CD4-positive, alpha-beta T cell treated with Interleukin-15 for 1 hour (primary cell): ENCODE results near the gene CTAGE15.
A peak's percentile ranks its signal among the peaks of the same experiment; 100 is the strongest.
"Not testable (repeated sequence)": the region's sequence is repeated elsewhere in the genome, so short reads cannot be mapped to it uniquely, and the experiment has no call there.

Experiments
- DNase-seq: peaks from one replicate; pipeline ENCODE4 v3.0.0-alpha.2; 2020

The CTAGE15 gene

DNA sequence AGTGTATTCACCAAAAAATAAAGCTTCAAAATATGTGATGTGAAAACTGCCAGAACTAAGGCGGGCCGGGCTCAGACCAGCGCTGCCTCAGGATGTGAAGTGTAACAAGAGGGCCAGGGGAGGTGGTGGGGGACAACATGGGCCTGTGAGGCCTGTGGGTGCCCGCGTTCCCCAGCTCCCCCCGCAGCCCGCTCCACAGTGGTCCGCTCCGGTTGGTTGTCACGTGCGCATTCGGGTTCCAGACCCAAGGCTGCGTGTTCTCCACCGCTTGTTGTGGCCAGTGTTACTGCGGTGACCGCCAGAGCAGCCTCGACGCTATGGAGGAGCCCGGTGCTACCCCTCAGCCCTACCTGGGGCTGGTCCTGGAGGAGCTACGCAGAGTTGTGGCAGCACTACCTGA is at the start of gene CTAGE15:
TSS of gene CTAGE15 (plus strand) at position 301 of the 400 bp plus-strand sequence. CDS start at position 318, 17 bp downstream.
- not testable (repeated sequence) for DNase-seq

DNA sequence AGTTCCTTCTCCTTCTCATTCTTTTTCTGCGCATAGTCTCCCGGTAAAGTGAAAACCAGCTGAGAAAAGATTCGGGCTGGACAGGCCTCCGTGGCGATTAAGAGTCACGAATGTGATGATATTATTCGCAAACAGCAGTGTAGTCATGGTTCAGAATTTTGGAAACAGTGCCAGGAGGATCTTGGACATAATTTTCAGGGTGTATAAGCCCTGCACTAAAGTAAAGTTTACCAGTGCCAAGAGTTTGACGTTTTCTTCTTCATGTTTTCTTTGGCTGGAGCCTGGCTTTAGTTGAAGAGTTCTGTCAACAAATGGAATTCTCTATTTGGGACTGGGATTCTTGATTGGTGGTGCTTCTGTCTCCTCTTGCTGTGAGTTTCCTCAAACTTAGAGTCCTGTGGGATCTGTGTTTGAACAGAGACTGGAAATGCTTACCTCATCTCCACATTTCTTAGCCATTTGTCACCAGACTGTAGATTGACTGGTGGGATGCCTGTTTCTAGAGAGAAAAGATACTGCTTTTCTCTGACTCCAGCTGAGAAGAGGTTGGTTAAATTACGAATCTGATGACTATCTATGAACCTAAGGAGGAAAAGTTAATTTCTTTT is 49.2 kb upstream of the CTAGE15 start:
- not testable (repeated sequence) for DNase-seq

DNA sequence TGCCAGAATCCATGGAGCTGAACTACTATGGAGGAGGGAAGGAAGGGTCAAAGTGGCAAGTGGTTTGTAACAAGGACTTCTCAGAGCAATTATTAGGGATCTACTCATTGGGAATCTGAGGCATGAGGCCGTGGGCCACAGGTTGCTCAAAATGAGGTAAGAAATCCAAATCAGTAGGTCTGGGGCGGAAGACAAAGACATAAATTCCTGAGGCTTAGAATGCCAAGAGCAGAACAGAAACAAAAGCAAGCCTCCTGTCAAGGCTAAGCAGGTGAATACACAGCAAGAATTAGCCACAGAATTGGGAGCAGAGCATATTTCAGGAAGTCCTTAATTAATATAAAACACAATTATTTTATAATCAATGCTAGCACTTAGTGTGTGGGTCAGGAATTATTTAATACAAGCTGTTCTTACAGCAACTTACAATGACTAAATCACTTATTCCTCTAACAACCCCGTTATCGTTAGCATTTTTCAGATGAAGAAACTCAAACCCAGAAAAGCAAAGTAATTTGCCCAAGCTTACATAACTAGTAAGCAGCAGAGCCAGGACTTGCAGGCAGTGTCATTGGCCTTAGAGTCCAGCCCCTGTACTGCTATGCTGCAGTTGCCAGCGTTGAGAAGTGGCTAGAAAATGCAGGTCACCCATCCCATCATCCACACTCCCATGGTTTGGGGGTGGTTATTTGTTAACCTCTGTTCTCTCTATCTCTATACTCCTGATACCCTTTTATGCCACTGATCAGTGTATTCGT is 40.3 kb upstream of the CTAGE15 start:
- DNase-seq = not testable (repeated sequence)

DNA sequence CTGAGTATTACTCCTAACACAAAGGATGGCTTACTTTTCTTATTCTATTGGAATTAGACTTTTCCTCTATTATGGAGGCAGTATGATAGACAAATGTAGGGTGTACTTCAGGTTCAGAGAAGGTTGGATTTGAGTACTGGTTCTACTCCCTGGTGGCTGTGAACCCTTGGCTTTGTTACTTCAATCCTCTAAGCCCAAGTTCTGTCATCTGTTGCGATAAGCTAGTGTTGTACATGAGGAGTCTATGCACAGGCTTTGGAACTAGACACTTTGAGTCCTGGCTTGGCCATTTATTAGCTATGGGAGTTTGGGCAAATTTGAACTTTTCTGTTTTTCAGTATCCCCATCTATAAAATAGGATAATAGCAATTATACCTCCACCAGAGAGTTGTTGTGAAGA is 39.7 kb upstream of the CTAGE15 start:
- DNase-seq = not testable (repeated sequence)

GRCh38 chr7:143533213-143533839 is 38.3 kb upstream of the CTAGE15 start:
- DNase-seq = not testable (repeated sequence)

DNA sequence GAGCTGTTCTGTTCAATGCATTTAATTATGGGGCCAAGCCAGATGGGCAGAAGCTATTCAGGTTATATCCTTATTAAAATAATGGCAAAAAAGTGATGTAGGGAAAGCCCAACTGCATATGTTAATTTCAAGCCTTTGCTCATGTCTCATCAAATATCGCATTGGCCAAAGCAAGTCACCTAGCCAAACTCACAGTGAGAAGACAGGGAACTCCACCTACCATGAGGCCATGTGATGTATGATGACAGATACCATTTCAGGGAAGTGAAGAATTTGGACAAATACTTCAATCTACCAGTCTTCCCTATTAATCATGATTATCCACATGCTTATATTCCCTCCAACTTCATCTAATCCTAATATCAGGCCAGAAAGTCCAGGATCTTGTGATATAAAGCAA is 35.2 kb upstream of the CTAGE15 start:
- not testable (repeated sequence) for DNase-seq

- not testable (repeated sequence) for DNase-seq
These were observed 28.1 kb upstream of the CTAGE15 start for GRCh38 chr7:143543288-143544038.

DNA sequence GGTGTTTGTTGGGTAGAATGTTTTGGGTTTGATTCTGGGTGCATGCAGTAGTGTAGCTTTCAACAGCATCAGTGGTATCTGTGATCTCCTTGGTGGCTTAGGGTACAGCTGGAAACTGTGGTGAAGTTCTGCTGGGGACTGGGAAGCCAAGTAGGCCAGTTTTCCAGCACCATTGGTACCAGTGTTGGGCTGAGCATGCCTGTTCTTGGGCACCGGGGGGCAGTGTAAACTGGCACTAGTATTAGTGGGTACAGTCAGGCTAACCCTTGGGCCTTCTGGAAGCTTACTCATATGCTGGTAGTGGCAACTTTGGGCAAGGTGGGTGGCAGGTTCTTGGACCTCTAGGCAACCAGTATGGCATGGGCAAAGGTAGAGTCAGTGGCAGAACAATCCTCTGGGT is 15.6 kb upstream of the CTAGE15 start:
- DNase-seq = not testable (repeated sequence)

DNA sequence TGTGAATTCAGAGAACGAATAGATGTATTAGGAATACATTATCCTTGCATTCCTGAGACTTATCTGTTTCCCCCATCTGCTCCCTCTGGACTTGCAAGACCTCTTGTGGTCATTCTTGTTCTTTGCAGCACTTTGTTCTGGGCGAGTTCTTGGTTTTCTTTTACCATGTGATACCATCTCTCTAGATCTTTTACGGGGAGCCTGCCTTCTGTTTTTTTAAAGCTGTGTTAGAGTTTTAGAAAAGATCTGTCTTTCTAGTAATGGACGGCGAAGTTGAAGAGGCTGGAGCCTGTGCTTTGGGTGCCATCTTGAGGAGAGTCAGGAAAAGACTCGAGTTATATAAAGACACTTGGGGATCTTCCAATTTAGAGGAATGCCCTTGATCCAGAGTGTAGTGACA is 8.3 kb upstream of the CTAGE15 start:
- not testable (repeated sequence) for DNase-seq

DNA sequence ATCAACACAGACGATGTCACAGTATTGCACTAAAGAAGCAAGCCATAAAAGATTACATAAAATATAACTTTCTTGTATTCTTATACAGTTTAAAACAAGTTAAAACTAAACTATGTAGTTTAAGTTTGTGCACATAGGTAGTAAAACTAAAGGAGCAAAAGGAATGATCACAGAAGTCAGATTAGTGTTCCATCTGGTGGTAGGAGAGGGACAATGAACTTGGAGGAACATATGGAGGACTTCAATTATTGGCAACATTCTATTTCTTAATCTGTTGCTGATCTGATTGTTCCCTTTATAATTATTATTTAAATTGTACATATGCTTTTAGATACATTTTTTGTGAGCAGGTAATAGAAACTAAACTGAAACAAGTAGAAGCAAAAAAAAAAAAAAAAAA is 5.6 kb upstream of the CTAGE15 start:
- not testable (repeated sequence) for DNase-seq

DNA sequence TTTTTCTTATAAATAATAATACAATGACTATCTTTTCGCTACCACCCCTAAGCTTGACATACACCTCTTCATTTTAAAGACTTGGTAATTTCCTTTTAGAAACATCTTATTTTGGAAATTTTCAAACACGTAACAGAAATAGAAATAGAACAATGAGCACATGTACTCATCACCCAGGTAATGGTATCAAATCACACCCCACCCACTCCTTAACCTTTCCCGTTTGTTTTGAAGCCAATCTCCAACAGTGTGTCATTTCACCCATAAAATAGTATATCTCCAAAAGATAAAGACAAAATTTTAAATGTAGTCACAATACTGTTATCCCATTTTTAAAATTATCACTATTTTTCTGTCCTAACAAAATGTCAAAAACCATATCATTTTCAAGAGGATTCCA is 16.6 kb downstream of the CTAGE15 start:
- DNase-seq = not testable (repeated sequence)

DNA sequence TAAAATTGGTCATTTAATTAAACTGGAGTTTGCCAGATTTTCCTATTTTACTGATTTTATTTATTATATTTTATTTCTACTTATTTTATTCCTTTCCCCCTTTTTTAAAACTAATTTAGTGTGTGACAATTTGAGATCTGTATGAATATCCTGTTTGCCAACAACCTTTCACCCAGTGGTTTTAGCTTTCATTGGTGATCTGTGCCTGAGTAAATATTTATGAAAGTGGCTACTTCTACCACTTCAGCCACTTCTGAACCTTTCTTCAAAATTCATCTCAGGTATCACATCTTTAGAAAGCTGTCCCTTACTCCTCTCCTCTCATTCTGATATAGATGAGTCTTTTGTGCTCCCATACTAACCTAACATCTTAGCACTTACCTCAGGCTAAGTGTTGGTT is 18.3 kb downstream of the CTAGE15 start:
- DNase-seq = not testable (repeated sequence)

GRCh38 chr7:143598086-143598485 is 26.5 kb downstream of the CTAGE15 start:
- DNase-seq = peak; percentile 9

DNA sequence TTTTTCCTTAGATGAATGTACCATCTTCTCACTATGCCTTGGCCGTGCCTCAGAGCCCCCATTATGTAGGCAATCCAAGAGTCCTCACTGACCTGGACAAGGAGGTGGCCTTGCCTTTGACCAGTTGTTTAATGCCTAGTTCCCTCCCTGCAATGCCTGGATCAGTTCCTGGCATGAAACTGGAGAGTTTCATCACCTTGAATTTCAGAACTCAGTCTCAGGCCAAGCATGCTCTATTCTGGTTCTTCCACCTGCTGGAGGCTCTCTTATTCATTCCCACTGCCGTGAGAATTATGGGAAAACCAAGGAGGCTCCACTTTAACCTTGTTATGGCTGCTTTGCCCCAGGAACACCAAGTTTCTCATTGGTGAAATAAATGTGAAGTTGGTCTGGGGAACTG is 31.9 kb downstream of the CTAGE15 start:
- not testable (repeated sequence) for DNase-seq

DNA sequence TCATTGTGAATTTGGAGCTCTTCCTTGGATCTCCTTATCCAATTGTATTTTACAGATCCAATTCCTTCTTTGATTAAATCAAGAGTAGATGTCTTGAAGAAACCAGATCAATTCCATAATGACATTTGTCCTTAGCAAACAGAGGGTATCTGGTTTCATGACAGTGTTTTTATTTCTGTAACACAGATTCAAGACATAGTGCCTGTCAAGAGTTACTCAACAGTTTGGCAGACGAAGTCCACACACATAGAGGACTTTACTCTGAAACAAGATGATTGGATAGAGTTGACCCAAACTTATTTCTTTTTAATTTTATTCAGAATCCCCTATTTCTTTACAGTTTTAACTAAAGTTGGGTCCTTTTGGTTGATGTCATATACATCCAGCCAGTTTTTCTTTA is 34.5 kb downstream of the CTAGE15 start:
- not testable (repeated sequence) for DNase-seq

DNA sequence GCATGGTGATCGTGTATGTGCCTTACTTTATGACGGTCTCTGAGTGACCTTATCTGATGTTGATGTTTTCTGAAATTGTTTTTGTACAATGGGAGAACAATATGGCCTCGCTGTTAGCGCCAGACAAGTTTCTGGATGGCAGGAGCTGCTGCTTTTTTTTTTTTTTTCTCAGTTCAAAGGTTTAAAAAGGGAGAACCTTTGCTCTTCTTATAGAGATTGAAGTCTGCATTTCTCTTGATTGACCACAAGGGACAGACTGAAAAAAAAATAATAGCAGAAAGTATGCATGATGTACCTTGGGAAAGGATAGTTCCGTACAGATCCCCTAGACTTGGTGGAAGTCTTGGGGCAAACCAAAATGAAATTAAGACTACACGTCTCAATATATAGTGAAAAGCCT is 43.9 kb downstream of the CTAGE15 start:
- not testable (repeated sequence) for DNase-seq

DNA sequence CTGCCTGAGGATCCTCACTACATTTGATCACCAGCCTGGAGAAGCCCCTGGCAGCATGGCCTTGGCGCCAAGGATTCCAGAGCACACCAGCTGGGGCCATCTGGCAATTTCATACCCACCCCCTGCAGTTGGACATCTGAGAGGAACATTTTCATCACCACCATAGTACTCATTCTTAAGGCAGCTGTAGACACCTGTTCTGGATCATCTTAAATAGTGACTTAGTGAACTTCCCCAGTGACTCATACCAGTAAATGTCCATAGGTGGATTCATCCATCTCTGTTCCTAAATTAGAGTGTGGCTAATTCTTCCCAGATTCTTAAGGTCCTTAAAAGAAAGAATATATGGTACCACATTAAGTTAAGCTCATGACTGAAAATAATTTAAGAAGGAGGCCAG is 45.6 kb downstream of the CTAGE15 start:
- not testable (repeated sequence) for DNase-seq

- not testable (repeated sequence) for DNase-seq
These were observed 48.5 kb downstream of the CTAGE15 start for GRCh38 chr7:143620058-143620457.

DNA sequence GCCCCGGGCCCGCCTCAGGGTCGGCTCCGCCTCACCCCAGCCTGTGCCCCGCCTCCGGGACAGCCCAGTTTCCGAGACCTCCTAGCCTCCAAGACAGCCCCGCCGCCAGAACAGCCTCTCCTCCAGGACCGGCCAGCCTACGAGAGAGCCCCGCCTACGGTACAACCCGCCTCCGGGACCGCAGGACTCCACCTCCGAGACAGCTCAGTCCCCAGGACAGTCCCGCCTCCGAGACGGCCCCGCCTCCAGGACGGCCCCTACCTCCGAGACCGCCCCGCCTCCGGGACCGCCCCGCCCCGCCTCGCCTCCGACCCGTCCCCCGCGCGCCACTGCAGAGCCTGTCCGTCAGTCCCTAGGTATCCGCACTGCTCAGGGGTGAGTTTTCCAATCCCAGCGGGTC is 49.0 kb downstream of the CTAGE15 start, which contains the start of gene TCAF2:
TSS of gene TCAF2 (plus strand) at position 329 of the 400 bp plus-strand sequence.
- not testable (repeated sequence) for DNase-seq

- DNase-seq = not testable (repeated sequence)
These were observed 49.6 kb downstream of the CTAGE15 start for GRCh38 chr7:143621175-143621574.

- not testable (repeated sequence) for DNase-seq
These were observed 50.5 kb downstream of the CTAGE15 start for GRCh38 chr7:143622130-143622529.
